ENCODE results near the gene CCDC71L. TPM values are rescaled to one million over a fixed set of nuclear protein-coding genes. Genes with fewer than 3 reads are reported as not detected.

CCDC71L gene
- total RNA-seq, 1 donor from 2014 or later, result 21.5 TPM

GRCh38 chr7:106612432-106612831, 48.5 kb downstream of the CCDC71L start:
- DNase-seq (ENCODE audit: low spot score), result no peak
- ATAC-seq, result no peak
- intact Hi-C loops (cut with DNase I), result no loop called here

GRCh38 chr7:106611911-106612310, 49.0 kb downstream of the CCDC71L start:
- ATAC-seq (no peak), DNase-seq (ENCODE audit: low spot score) (no peak)
- intact Hi-C loops (cut with DNase I), result no loop called here

- intact Hi-C loops (cut with DNase I), result no loop called here
Observed at GRCh38 chr7:106610996-106611886, 49.7 kb downstream of the CCDC71L start.

DNA sequence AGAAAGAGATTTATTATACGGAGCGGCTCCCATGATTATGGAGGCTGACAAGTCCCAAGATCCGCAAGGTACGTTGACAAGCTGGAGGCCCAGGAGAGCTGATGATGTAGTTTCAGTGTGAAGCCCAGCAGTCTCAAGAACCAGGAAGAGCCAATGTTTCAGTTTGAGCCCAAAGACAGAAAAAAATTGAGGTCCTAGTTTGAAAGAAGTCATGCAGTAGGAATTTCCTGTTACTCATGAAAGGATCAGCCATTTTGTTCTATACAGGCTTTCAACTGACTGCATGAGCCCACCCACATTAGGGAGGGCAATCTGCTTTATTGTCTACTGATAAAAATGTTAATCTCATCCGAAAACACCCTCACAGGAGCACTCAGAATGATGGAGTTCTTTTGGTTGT, 51.5 kb downstream of the CCDC71L start:
- DNase-seq (ENCODE audit: low spot score) (no peak), ATAC-seq (no peak)
- intact Hi-C loops (cut with DNase I), result no loop called here

More at GRCh38 chr7:106610996-106611886, 49.7 kb downstream of the CCDC71L start:
- ATAC-seq (peak; percentile 32), DNase-seq (ENCODE audit: low spot score) (no peak)

GRCh38 chr7:106608661-106609060, 52.3 kb downstream of the CCDC71L start:
- ATAC-seq (no peak), DNase-seq (ENCODE audit: low spot score) (no peak)
- intact Hi-C loops (cut with DNase I), result no loop called here

Other genes with a start within 250 kb of the CCDC71L start
- 6.6 TPM for gene PIK3CG, start 204.1 kb upstream of the CCDC71L start, total RNA-seq